Nephron (organoid): ENCODE data around the gene KSR2.

Source experiments
- H3K27ac Mint-ChIP-seq, 3 experiments: 2 replicates each; pipeline ENCODE4 v1.8.0; 2020; ENCODE audit warnings: mixed read lengths in 3 of 3, mild to moderate bottlenecking in 2 of 3, moderate library complexity in 1 of 3
- H3K27me3 Mint-ChIP-seq: 2 replicates; pipeline ENCODE4 v1.8.0; 2021; ENCODE audit warnings: low read depth, mild to moderate bottlenecking, moderate library complexity, mixed read lengths
- H3K36me3 Mint-ChIP-seq: 2 replicates; pipeline ENCODE4 v1.8.0; 2020; ENCODE audit warnings: low read depth, mixed read lengths
- H3K4me1 Mint-ChIP-seq: 2 replicates; pipeline ENCODE4 v1.8.0; 2020; ENCODE audit warnings: mixed read lengths
- H3K4me3 Mint-ChIP-seq, 3 experiments: 2 replicates each; pipeline ENCODE4 v1.8.0; 2020; ENCODE audit warnings: mild to moderate bottlenecking in 3 of 3, mixed read lengths in 3 of 3, moderate library complexity in 2 of 3
- H3K9me3 Mint-ChIP-seq: 2 replicates; pipeline ENCODE4 v1.8.0; 2020; ENCODE audit warnings: mixed read lengths
- TF ChIP-seq, protein P1 (sequence below), 3 experiments: fragments of 200-600 bp; sonication (generic); IDR thresholded peaks; one replicate each; pipeline ENCODE4 v1.5.0; 2021; ENCODE audit warnings: antibody characterized with exemption in 3 of 3; ENCODE audit not compliant: unreplicated experiment in 3 of 3

The KSR2 gene

DNA sequence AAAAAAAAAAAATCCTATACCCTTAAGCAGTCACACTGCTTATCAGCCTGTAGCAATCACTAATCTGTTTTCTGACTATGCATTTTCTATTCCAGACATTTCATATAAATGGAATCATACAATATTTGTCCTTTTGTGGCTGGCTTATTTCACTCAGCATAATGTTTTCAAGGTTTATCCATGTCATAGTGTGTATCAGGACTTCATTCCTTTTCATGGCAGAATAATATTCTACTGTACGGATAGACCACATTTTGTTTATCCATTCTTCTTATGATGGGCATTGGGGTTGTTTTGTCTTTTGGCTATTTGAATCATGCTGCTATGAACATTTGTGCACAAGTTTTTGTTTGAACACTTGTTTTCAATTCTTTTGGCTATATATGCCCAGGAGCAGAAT is 8.6 kb upstream of the KSR2 start:
- TF ChIP-seq, protein P1, sequence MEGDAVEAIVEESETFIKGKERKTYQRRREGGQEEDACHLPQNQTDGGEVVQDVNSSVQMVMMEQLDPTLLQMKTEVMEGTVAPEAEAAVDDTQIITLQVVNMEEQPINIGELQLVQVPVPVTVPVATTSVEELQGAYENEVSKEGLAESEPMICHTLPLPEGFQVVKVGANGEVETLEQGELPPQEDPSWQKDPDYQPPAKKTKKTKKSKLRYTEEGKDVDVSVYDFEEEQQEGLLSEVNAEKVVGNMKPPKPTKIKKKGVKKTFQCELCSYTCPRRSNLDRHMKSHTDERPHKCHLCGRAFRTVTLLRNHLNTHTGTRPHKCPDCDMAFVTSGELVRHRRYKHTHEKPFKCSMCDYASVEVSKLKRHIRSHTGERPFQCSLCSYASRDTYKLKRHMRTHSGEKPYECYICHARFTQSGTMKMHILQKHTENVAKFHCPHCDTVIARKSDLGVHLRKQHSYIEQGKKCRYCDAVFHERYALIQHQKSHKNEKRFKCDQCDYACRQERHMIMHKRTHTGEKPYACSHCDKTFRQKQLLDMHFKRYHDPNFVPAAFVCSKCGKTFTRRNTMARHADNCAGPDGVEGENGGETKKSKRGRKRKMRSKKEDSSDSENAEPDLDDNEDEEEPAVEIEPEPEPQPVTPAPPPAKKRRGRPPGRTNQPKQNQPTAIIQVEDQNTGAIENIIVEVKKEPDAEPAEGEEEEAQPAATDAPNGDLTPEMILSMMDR (IDR thresholded peaks at IDR 0.05; ENCODE audit: unreplicated experiment in 3 of 3) = no peak
- Mint-ChIP-seq H3K9me3 (peaks cover 8% of the 10 kb centered on the region), H3K27me3 (peaks cover 19% of the 10 kb centered on the region), H3K27ac (no peak overlapping the region), H3K4me1 (no peaks in the 10 kb centered on the region), H3K36me3 (no peaks in the 10 kb centered on the region), H3K4me3 (no peak overlapping the region)

DNA sequence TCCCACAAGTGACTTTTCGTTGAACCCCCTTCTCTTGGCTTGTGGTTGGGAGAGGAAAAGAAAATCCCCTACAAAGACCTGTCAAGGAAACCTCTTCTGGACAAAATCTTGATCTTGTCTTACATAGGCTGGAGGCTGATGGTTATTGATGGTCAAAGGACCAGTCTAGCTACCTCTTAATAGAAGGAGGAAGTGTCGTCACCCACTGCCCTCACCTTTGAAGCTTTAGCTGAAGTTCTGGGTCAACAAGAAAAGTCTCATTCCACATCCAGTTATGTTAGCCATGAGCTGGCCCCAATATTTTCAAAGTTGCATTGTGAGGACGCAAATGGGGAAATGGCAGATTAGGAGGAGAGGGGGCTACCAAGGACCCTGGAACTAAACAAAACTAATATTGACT is 6.2 kb upstream of the KSR2 start:
- Mint-ChIP-seq H3K4me3 (no peak overlapping the region), H3K4me1 (no peaks in the 10 kb centered on the region), H3K9me3 (peaks cover 23% of the 10 kb centered on the region), H3K36me3 (peaks cover 12% of the 10 kb centered on the region), H3K27ac (no peak overlapping the region), H3K27me3 (peaks cover 40% of the 10 kb centered on the region)
- TF ChIP-seq, protein P1 (IDR thresholded peaks at IDR 0.05; ENCODE audit: unreplicated experiment in 3 of 3) = no peak

DNA sequence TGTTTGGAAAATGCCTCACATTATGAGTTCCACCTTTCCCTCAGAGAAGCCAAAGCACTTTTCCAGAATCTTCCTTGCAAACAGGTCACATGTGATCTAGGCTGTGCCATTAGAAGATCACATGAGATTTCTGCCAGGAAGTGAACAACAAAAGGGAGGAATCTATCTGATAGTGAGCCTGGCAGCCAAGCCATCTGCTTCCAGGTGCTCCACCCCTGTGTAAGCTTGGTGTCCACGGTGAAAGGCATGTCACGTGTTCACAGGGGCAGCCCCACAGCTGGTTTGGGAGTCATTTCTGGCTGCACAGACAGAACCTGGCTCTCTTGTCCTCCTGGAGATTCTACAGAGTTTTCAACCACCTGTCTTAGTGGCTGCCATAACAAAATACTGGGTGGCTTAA is 3.5 kb upstream of the KSR2 start:
- Mint-ChIP-seq H3K27ac (no peak overlapping the region), H3K36me3 (peaks cover 12% of the 10 kb centered on the region)
- TF ChIP-seq, protein P1 (IDR thresholded peaks at IDR 0.05; ENCODE audit: unreplicated experiment in 3 of 3) = no peak

DNA sequence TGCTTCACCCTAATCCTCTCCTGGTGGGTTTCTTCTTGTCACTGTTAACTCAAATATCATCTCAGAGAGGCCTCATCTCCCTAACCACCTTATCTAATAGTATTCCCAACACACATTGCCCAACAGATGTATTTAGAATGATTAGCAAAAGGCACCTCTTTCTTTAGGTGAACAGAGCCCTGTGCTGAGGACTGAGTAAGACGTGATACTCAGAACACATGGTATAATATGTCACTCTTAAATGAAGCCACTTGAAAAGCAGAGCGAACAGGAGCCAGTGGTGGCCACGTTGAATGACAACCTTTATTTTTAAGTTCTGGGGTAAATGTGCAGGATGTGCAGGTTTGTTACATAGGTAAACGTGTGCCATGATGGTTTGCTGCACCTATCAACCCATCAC is 1.5 kb upstream of the KSR2 start:
- H3K27me3 Mint-ChIP-seq = peaks cover 86% of the 10 kb centered on the region
- peaks cover 4% of the 10 kb centered on the region for H3K4me1 Mint-ChIP-seq
- H3K36me3 Mint-ChIP-seq = peaks cover 12% of the 10 kb centered on the region
- TF ChIP-seq, protein P1 (IDR thresholded peaks at IDR 0.05; ENCODE audit: unreplicated experiment in 3 of 3) = no peak
- H3K27ac Mint-ChIP-seq = no peak overlapping the region
- H3K9me3 Mint-ChIP-seq = peaks cover 23% of the 10 kb centered on the region
- H3K4me3 Mint-ChIP-seq = peak overlapping the region; percentile 19 to 52 (median 44)

More for the DNA sequence above, 3.5 kb upstream of the KSR2 start:
- H3K4me1 Mint-ChIP-seq = peaks cover 4% of the 10 kb centered on the region
- H3K9me3 Mint-ChIP-seq = peaks cover 23% of the 10 kb centered on the region
- no peak overlapping the region for H3K4me3 Mint-ChIP-seq
- H3K27me3 Mint-ChIP-seq = peaks cover 67% of the 10 kb centered on the region

DNA sequence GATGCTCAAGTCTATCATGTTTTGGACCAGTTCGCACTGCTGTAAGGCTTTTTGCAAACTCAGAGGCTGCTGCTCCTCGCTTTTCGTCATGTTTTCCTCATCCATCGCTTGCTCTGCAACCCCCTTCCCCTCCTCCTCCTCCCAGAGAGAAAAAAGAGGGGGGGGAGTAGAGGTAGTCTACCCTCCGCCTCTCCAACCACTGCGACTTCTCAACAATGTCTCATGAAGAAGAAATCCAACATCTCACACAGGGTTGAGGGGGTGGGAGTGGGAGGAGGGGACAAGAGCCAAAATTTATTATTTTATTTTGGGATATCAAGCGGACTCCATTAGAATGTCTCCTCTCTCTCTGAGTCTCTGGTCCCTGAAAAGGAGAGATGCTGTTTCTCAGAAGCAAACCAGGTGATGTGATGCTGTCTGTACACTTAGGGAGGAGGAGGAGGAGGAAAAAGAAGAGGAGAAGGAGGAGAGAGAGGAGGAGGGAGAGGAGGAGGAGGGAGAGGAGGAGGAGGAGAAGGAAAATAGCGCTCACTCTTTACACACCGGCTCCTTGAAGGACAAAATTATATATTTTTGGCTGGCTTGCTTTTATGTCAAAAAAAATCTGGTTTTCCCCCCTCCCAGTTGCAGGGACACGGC is 520 bp downstream of the KSR2 start:
- Mint-ChIP-seq H3K27ac (no peak overlapping the region), H3K27me3 (peaks cover 89% of the 10 kb centered on the region), H3K36me3 (peaks cover 12% of the 10 kb centered on the region), H3K4me1 (peaks cover 4% of the 10 kb centered on the region), H3K9me3 (peaks cover 19% of the 10 kb centered on the region), H3K4me3 (peak overlapping the region; percentile 57 to 87 (median 83))
- TF ChIP-seq, protein P1 (IDR thresholded peaks at IDR 0.05; ENCODE audit: unreplicated experiment in 3 of 3) = no peak

DNA sequence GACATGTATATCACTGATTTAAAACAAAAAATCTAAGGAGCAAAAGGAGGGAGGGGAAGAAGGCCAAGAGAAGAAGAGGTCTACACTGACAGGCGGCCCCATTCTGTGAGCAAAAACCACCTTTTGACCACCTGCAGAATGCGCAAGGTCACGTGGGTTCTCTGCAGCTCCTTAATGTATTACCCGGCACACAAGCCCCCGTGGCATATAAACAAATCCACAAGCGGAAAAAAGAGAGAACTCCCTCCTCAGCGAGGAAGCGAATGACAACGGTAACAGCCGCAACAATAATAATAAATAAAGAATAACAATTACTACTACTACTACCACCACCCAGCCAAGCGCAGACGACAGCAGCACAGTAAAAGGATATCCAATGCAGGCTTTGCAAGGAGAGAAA is 1.3 kb downstream of the KSR2 start:
- Mint-ChIP-seq H3K9me3 (peaks cover 15% of the 10 kb centered on the region), H3K4me3 (peak overlapping the region; percentile 1 to 67 (median 63)), H3K4me1 (peaks cover 4% of the 10 kb centered on the region), H3K27ac (no peak overlapping the region), H3K27me3 (peaks cover 85% of the 10 kb centered on the region), H3K36me3 (peaks cover 12% of the 10 kb centered on the region)
- TF ChIP-seq, protein P1 (IDR thresholded peaks at IDR 0.05; ENCODE audit: unreplicated experiment in 3 of 3) = no peak
